ENCODE data around the gene RNF32.

Gene RNF32

DNA sequence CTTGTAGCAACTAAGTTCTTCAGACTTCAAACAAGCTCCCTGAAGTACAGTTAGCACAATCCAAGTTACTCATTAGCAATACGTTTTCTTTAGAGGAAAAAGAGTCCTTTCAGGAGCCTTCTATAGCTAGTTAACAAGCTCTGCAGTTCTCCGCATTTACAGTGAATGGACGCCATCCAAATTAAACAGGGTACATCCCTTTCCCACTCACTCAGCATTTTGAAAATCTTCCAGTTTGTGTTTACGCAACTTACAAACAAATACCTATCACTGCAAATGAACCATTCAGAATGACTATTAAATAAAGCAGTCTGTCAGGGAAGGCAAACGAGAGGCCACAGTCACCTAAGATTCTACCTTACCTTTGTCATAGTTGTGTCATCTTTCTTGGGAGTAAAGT lies 84.5 kb downstream of the RNF32 start:
- TF ChIP-seq, protein P1, sequence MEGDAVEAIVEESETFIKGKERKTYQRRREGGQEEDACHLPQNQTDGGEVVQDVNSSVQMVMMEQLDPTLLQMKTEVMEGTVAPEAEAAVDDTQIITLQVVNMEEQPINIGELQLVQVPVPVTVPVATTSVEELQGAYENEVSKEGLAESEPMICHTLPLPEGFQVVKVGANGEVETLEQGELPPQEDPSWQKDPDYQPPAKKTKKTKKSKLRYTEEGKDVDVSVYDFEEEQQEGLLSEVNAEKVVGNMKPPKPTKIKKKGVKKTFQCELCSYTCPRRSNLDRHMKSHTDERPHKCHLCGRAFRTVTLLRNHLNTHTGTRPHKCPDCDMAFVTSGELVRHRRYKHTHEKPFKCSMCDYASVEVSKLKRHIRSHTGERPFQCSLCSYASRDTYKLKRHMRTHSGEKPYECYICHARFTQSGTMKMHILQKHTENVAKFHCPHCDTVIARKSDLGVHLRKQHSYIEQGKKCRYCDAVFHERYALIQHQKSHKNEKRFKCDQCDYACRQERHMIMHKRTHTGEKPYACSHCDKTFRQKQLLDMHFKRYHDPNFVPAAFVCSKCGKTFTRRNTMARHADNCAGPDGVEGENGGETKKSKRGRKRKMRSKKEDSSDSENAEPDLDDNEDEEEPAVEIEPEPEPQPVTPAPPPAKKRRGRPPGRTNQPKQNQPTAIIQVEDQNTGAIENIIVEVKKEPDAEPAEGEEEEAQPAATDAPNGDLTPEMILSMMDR (IDR thresholded peaks at IDR 0.05; ENCODE audit: low read depth, low read length) = no peak
- no peak for TF ChIP-seq EZH2phosphoT487 (IDR thresholded peaks at IDR 0.05; ENCODE audit: low read depth)
- Histone ChIP-seq H3K27ac (ENCODE audit: low read length) (no peak overlapping the region), H3K79me2 (ENCODE audit: low read length) (no peaks in the 10 kb centered on the region), H2AFZ (ENCODE audit: low read depth, low read length) (no peak overlapping the region), H3K4me2 (ENCODE audit: low read length) (no peak overlapping the region), H4K20me1 (ENCODE audit: insufficient read depth, low read length) (no peaks in the 10 kb centered on the region), H3K9ac (ENCODE audit: low read length) (no peak overlapping the region), H3K9me3 (ENCODE audit: insufficient read depth, low read length) (no peaks in the 10 kb centered on the region), H3K4me3 (ENCODE audit: low read length) (no peak overlapping the region), H3K27me3 (ENCODE audit: low read depth, low read length) (no peaks in the 10 kb centered on the region), H3K4me1 (ENCODE audit: low read length) (no peaks in the 10 kb centered on the region), H3K36me3 (replicated peaks; ENCODE audit: low read depth, low read length) (peaks cover 4% of the 10 kb centered on the region)

DNA sequence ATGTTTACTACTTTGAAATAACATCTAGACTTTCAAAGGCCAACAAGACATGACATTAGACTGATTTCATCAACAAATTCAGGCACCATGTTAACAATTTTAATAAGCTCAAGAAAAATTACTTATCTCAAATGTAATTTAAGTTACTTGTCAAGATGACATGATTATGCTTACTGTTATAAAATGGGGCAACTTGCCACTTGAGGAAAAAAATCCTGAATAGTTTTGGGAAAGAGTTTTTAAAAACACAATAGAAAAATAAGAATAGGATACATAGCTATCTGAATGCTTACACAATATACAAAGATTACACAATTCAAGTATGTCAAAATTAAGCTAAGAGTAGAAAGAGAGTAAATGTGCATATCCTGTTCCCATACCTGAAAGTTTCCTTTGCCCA lies 85.4 kb downstream of the RNF32 start:
- no peak overlapping the region for H2AFZ ChIP-seq (ENCODE audit: low read depth, low read length)
- no peak for TF ChIP-seq EZH2phosphoT487 (IDR thresholded peaks at IDR 0.05; ENCODE audit: low read depth)
- TF ChIP-seq, protein P1 (IDR thresholded peaks at IDR 0.05; ENCODE audit: low read depth, low read length) = no peak
- H3K9ac ChIP-seq (ENCODE audit: low read length) = no peak overlapping the region
- H3K4me3 ChIP-seq (ENCODE audit: low read length) = no peak overlapping the region
- no peaks in the 10 kb centered on the region for H3K4me1 ChIP-seq (ENCODE audit: low read length)
- peaks cover 4% of the 10 kb centered on the region for H3K36me3 ChIP-seq (replicated peaks; ENCODE audit: low read depth, low read length)
- H3K27ac ChIP-seq (ENCODE audit: low read length) = no peak overlapping the region
- H4K20me1 ChIP-seq (ENCODE audit: insufficient read depth, low read length) = no peaks in the 10 kb centered on the region
- no peaks in the 10 kb centered on the region for H3K9me3 ChIP-seq (ENCODE audit: insufficient read depth, low read length)
- H3K27me3 ChIP-seq (ENCODE audit: low read depth, low read length) = no peaks in the 10 kb centered on the region
- no peak overlapping the region for H3K4me2 ChIP-seq (ENCODE audit: low read length)
- H3K79me2 ChIP-seq (ENCODE audit: low read length) = no peaks in the 10 kb centered on the region
